Skeletal muscle satellite cell (primary cell): ENCODE results near the gene OR6N1.

Experiments used
- H3K27me3 ChIP-seq: 2 replicates; pipeline ENCODE4 v1.7.0; 2013; ENCODE audit warnings: low read length; ENCODE audit not compliant: control insufficient read depth, insufficient read depth
- H3K36me3 ChIP-seq: 2 replicates; pipeline ENCODE4 v1.7.0; 2013; ENCODE audit warnings: mild to moderate bottlenecking, control low read depth, low read length; ENCODE audit not compliant: insufficient read depth
- H3K4me1 ChIP-seq: 2 replicates; pipeline ENCODE4 v1.7.0; 2013; ENCODE audit warnings: low read length; ENCODE audit not compliant: control insufficient read depth, insufficient read depth
- H3K4me2 ChIP-seq: 2 replicates; pipeline ENCODE4 v1.7.0; 2013; ENCODE audit warnings: mild to moderate bottlenecking, low read length
- H3K4me3 ChIP-seq: 2 replicates; pipeline ENCODE4 v1.7.0; 2013; ENCODE audit warnings: low read length
- H3K9ac ChIP-seq: 2 replicates; pipeline ENCODE4 v1.7.0; 2013; ENCODE audit warnings: mild to moderate bottlenecking, low read depth, low read length, moderate library complexity
- H3K9me3 ChIP-seq: replicated peaks from 2 replicates; pipeline ENCODE4 v1.7.0; 2013; ENCODE audit warnings: mild to moderate bottlenecking, control low read depth, low read length

OR6N1 gene

DNA sequence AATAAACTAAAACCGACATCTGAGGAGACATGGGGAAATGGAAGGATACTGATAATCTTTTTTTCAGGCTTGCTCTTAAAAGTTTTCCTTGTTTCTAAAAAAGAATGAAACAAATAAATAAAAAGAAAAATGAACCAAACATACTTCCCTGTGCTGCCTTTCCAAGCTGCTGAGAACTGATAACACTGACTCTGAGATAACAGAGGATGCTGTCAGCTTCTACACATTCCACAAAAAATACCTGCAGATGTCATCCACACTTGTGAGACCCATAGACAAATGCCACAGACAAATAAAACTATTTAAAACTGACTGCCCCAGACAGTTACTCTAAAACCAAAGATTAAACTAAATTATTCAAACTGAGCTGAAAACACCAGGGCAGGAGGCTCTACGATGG, 39.5 kb downstream of the OR6N1 start:
- no peaks in the 10 kb centered on the region for H3K27me3 ChIP-seq
- no peak overlapping the region for H3K9ac ChIP-seq
- H3K4me2 ChIP-seq = no peak overlapping the region
- H3K4me3 ChIP-seq = no peak overlapping the region
- no peaks in the 10 kb centered on the region for H3K4me1 ChIP-seq
- no peaks in the 10 kb centered on the region for H3K36me3 ChIP-seq
- H3K9me3 ChIP-seq = no peaks in the 10 kb centered on the region

DNA sequence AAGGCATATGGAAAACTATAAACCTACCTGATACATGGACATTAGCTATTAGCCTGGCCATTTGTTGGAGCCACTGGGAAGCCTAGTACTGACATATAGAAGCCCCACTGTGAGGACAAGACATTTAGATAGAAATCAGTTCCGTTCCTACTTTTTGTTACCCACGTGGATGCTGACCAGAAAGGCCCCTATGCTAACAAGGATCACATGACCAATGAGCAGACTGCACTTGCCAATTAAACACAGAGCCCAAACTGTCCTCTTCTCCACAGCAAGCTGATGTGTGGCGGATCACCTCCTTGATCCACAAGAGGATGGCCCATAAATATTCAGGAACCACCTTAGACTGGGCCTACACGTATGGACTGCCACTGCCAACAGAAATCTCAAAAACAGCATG, 40.3 kb downstream of the OR6N1 start:
- no peaks in the 10 kb centered on the region for H3K36me3 ChIP-seq
- no peak overlapping the region for H3K4me3 ChIP-seq
- H3K9ac ChIP-seq = no peak overlapping the region
- H3K4me1 ChIP-seq = no peaks in the 10 kb centered on the region
- H3K4me2 ChIP-seq = no peak overlapping the region
- no peaks in the 10 kb centered on the region for H3K9me3 ChIP-seq
- no peaks in the 10 kb centered on the region for H3K27me3 ChIP-seq

DNA sequence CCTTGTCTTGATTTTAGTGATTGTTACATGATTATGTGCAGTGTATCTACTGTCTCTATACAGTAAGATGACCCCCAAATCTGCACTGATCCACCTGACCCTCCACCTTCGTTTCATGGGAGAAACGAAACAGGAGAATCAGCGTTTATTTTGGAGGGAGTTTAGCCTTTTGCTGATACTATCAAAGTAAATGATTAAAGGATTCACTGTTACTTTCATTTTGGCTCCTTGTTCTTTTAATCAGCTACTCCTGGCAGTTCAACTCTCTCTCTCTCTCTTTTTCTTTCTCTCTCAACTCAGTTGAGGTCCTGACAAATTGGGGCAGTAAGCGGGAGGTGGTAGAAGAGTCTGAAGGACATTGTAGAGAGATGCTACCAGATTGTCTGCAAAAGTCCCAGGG, 41.5 kb downstream of the OR6N1 start:
- Histone ChIP-seq H3K4me2 (no peak overlapping the region), H3K9ac (no peak overlapping the region), H3K9me3 (no peaks in the 10 kb centered on the region), H3K4me1 (no peaks in the 10 kb centered on the region), H3K27me3 (no peaks in the 10 kb centered on the region), H3K36me3 (no peaks in the 10 kb centered on the region), H3K4me3 (no peak overlapping the region)

DNA sequence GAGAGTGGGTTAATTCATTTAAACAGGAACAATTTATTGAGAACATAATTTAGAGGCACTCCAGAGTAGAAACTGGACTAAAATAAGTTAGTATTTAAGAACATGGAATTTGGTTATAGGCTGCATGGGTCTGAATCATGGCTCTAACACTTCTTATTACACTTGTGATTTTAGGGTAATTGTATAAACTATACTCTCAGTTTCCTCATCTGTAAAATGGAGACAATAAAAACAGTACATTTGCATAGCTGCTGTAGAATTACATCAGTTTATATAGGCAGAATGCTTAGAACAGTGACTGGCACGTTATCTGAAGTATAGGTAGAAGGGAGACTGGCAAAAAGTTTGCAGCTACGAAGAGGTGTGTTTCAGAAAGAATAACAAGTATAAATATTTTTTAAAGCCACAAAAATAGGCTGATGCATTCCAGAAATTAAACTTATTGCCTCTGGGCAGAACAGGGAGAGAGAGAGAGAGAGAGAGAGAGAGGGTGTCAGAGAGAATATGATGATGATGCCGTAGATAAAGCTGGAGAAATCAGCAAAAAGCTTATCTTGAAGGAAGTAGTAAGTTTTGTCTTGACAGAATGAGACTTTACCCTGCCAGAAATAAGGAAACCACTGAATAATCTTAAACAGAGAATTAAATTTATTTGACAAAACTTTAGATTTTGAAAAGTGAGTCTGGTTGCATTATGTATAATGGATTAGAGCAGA, 43.3 kb downstream of the OR6N1 start:
- Histone ChIP-seq H3K9ac (no peak overlapping the region), H3K4me1 (no peaks in the 10 kb centered on the region), H3K4me3 (no peak overlapping the region), H3K27me3 (no peaks in the 10 kb centered on the region), H3K9me3 (no peaks in the 10 kb centered on the region), H3K36me3 (no peaks in the 10 kb centered on the region), H3K4me2 (no peak overlapping the region)

DNA sequence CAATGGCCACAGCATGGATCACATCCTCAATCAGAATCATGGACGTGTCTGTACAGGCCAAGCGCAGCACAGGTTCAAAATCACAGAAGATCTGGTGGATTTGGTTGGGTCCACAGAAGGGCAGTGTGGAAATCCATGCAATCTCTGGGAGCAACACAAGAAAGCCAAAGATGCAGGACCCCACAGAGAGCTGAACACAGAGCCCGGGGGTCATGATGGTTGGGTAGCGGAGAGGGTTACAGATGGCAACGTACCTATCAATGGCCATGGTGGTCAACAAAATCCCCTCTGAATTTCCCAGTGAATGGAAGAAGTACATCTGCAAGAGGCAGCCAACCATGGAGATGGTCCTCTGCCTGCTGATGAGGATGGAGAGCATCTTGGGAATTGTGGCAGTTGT, 47.6 kb downstream of the OR6N1 start:
- no peak overlapping the region for H3K9ac ChIP-seq
- no peaks in the 10 kb centered on the region for H3K4me1 ChIP-seq
- H3K4me3 ChIP-seq = no peak overlapping the region
- no peak overlapping the region for H3K4me2 ChIP-seq
- H3K27me3 ChIP-seq = no peaks in the 10 kb centered on the region
- no peaks in the 10 kb centered on the region for H3K9me3 ChIP-seq
- no peaks in the 10 kb centered on the region for H3K36me3 ChIP-seq

DNA sequence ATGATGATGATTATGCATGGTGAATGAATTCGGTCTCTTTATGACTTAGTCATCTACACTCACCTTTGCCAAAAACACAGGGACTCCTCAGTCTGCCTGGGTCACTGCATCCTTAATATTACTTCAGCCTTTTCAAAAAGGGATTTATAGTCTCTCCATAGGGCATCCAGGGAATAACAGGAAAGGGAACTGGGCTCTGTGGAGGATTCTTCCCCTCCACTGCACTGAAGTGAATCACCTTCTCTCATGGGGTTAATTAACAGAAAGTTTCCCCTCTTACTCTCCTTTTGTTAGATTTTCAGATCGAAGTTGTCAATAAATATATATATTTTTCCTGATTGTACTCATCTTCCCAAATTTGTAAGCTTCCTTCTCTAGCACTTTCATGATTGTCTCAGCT, 51.4 kb downstream of the OR6N1 start, which contains the start of gene OR6K3:
Gene OR6K3, minus strand, starts transcription at position 101 of the 400 bp plus-strand sequence. CDS start 2,605 bp downstream, outside the sequence.
- Histone ChIP-seq H3K9me3 (no peaks in the 10 kb centered on the region), H3K4me3 (no peak within 1 kb of the TSS), H3K9ac (no peak within 1 kb of the TSS), H3K36me3 (no peaks in the 10 kb centered on the region), H3K4me1 (no peaks in the 10 kb centered on the region), H3K4me2 (no peak within 1 kb of the TSS), H3K27me3 (no peaks in the 10 kb centered on the region)

DNA sequence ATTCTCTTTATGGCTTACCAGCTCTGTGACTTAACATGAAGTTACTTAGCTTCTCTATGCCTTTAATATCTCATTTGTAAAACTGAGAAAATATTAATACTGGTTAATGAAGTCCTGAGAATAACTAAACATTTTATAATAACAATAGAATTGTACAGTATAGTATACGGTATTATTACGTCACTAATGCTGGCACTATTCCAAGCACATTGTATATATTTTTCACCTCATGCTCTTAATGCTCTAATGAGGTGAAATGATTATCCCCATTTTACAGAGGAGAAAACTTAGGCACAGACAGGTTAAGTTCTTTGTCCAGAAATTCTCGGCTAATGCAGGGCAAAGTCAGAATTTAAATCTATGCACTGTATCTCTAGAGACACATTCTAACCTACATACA, 52.3 kb downstream of the OR6N1 start:
- Histone ChIP-seq H3K9me3 (no peaks in the 10 kb centered on the region), H3K4me2 (no peak overlapping the region), H3K27me3 (no peaks in the 10 kb centered on the region), H3K4me3 (no peak overlapping the region), H3K36me3 (no peaks in the 10 kb centered on the region), H3K9ac (no peak overlapping the region), H3K4me1 (no peaks in the 10 kb centered on the region)

DNA sequence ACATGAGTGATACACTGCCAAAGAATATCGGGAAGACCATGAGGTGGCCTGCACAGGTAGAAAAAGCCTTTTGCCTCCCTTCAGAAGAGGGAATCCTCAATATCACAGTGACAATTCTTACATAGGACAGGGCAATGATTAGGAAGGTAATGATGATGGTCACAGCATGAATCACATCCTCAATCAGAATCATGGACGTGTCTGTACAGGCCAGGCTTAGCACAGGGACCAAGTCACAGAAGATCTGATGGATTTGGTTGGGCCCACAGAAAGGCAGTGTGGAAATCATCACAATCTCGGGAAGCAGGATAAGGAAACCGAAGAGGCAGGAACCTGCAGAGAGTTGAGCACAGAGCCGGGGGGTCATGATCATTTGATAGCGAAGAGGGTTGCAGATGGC, 54.7 kb downstream of the OR6N1 start:
- no peak overlapping the region for H3K9ac ChIP-seq
- H3K36me3 ChIP-seq = no peaks in the 10 kb centered on the region
- no peaks in the 10 kb centered on the region for H3K9me3 ChIP-seq
- no peaks in the 10 kb centered on the region for H3K27me3 ChIP-seq
- H3K4me3 ChIP-seq = no peak overlapping the region
- no peak overlapping the region for H3K4me2 ChIP-seq
- no peaks in the 10 kb centered on the region for H3K4me1 ChIP-seq

DNA sequence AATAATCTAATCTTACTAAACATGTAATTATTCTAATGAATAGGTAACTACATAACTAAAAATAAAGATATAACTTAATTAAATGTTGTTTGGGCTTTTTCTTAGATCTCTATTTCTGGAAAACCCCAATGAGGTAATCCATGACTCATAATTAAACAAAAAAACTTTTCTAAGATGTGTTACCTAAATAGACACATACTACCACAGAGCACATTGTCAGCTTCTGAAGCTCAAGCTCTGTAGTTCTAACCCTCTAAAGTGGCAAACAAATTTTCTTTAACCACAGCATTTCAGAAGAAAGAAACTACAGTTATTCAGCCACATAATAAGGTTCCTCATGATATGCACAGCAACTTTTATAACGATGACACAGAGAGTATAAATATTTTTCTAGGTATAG, 55.7 kb downstream of the OR6N1 start:
- no peaks in the 10 kb centered on the region for H3K4me1 ChIP-seq
- no peaks in the 10 kb centered on the region for H3K27me3 ChIP-seq
- no peak overlapping the region for H3K4me3 ChIP-seq
- H3K36me3 ChIP-seq = no peaks in the 10 kb centered on the region
- no peaks in the 10 kb centered on the region for H3K9me3 ChIP-seq
- H3K4me2 ChIP-seq = no peak overlapping the region
- no peak overlapping the region for H3K9ac ChIP-seq

DNA sequence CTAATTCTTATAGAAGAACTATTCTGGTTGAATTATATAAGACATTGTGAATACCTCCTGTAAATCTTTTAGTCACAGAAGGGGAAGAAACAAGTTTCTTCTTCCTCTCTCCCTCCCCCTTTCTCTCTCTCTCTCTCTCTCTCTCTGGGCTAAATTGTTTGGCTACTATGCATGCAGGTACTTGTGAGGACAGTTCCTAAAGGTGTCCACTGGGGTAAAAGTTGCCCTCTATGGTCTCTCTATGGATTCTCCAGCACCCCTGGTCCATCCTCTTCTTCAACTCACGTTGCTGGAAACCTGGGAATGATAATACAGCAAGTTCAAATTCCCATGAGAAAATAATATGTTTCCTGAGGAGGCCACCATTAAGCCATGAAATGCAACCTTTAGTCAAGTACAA, 57.2 kb downstream of the OR6N1 start:
- H3K4me3 ChIP-seq = no peak overlapping the region
- H3K9ac ChIP-seq = no peak overlapping the region
- no peak overlapping the region for H3K4me2 ChIP-seq

More for the DNA sequence above, 57.2 kb downstream of the OR6N1 start:
- Histone ChIP-seq H3K36me3 (no peaks in the 10 kb centered on the region), H3K9me3 (no peaks in the 10 kb centered on the region), H3K4me1 (no peaks in the 10 kb centered on the region), H3K27me3 (no peaks in the 10 kb centered on the region)
